ENCODE measurements around the gene C11orf87.

C11orf87 gene

DNA sequence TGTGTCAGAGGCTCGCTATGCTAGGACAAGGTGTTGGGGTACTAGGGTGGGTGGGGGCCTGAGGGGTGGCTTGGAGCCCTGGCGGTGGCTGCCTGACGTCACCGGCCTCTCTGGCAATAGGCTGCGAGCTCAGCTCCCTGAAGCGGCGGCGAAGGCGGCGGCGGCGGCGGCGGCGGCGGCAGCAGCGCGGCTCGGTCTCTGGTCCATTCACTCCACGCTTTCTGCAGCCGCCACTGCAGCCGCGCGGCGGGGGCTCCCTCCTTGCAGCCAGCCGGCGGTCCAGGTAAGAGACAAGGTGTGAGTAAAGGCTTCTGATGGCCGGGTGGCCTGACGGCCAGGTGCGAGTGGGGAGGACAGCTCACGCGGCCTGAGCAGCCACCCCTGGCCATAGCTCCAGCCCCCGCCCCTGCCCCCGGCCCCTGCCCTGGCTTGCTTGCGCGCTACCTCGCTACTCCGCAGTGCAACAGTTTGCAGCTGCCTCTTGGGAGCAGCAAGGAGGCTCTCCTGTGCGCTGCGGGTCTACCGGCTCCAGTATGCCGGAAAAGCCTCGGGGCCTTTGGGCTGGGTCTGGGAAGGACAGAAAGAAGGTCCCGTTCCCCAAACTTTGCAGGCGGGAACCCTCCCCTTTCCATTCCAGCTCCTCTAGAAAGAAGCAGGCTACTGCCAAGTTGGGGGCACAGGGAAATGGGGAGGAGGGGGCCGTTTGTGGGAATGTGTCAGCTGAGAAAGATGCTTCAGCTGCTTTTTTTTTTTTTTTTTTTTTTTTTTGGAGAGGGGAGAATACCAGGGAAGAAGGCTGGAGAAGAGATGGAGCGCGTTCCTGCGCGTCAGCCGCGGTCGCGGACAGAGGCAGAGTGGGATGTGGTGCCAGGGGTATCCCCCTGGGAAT, at the start of gene C11orf87:
C11orf87 (plus strand) TSS at position 210 of the 889 bp plus-strand sequence. CDS start 1,444 bp downstream, outside the sequence.
- no peak within 1 kb of the TSS for H3K27ac ChIP-seq
- TF ChIP-seq, protein P1, sequence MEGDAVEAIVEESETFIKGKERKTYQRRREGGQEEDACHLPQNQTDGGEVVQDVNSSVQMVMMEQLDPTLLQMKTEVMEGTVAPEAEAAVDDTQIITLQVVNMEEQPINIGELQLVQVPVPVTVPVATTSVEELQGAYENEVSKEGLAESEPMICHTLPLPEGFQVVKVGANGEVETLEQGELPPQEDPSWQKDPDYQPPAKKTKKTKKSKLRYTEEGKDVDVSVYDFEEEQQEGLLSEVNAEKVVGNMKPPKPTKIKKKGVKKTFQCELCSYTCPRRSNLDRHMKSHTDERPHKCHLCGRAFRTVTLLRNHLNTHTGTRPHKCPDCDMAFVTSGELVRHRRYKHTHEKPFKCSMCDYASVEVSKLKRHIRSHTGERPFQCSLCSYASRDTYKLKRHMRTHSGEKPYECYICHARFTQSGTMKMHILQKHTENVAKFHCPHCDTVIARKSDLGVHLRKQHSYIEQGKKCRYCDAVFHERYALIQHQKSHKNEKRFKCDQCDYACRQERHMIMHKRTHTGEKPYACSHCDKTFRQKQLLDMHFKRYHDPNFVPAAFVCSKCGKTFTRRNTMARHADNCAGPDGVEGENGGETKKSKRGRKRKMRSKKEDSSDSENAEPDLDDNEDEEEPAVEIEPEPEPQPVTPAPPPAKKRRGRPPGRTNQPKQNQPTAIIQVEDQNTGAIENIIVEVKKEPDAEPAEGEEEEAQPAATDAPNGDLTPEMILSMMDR (conservative IDR thresholded peaks at IDR 0.05): no peak

DNA sequence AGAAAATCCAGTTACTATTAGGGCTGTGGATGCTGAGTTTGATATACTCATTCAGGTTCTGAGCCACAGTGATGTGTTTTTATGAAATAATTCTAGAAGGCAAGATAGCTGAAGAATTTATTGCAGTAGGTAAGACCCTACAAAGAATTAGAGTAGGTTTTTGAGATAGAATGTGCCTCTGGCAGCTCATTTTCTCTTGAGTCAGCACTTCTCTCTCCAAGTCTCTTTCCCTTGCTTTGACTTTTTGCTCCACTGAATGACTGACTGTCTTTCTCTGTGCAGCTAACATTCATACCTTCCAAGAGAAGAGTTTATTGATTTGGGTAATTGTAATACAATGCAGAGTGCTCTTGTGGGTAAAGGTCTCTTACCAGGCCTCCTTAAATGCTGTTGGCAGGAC, 48.0 kb upstream of the C11orf87 start:
- TF ChIP-seq, protein P1 (conservative IDR thresholded peaks at IDR 0.05): no peak
- no peak overlapping the region for H3K27ac ChIP-seq

DNA sequence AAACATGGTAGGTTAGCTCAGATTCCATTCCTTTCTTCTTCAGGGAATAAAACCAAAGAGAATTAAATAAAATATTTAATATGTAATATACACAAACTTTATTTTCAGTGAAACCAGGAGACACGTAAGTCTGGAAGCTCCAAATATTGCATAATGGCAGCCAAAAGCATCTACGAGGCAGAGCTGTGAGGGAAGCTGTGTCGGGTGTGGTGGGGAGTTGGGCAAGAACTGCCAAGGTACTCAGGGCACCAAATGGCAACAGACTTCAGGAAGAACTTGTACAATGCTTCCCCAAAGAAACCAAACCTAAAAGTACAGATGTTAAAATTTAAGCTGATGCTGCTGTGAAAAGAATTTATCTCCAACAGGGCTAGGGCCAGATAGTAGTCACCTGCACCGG, 47.5 kb upstream of the C11orf87 start:
- TF ChIP-seq, protein P1 (conservative IDR thresholded peaks at IDR 0.05): no peak
- no peak overlapping the region for H3K27ac ChIP-seq

DNA sequence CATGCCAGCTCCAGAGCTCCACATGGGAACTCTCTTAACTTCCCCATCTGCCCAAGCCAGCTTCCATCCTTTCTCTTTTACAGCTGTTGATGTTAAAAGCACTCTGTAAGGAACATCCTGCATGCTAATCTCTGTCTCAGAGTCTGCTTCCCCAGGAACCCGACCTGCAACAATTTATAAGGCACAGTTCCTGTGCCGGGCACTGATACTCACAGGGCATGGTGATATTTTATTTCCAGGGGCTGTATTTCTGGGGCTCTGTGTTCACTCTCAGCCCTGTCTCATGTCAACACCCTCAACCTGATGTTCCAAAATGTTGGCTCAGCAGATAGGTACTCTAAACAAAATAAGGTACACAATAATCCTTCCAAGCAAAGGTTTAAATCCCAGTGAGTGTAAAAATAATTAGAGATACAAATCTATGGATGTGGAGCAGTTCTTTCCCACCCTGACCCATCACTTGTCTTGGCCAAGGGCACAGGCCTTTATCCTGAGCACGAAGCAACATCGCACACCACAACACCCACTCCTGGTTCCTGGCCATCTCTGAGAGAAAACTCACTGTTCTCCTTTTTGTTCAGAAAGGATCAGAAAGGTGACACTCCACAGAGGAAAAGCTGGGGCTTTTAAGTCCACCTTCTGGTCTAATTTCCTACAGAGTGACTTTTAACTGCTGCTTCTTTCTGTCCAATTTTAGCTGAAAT, 44.8 kb upstream of the C11orf87 start:
- TF ChIP-seq, protein P1 (conservative IDR thresholded peaks at IDR 0.05): no peak
- H3K27ac ChIP-seq: no peak overlapping the region

DNA sequence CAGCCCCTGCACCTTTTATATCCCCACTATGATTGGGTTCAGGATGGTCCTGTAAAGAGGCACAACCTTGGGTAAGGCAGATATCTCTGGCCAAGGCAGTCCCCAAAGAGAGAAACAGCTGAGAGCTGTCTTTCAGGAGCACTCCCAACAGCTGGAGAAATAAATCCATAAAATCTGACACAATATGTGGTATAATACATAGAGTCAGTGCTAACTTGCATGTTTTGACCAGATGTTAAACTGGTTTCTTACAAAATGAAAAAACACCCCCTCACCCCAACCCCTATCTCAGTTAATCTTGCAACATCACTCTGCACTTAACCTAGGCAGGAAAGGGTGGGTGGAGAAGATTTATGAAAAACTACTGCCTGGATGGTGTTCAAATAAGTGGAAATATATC, 44.0 kb upstream of the C11orf87 start:
- H3K27ac ChIP-seq: no peak overlapping the region
- TF ChIP-seq, protein P1 (conservative IDR thresholded peaks at IDR 0.05): no peak

DNA sequence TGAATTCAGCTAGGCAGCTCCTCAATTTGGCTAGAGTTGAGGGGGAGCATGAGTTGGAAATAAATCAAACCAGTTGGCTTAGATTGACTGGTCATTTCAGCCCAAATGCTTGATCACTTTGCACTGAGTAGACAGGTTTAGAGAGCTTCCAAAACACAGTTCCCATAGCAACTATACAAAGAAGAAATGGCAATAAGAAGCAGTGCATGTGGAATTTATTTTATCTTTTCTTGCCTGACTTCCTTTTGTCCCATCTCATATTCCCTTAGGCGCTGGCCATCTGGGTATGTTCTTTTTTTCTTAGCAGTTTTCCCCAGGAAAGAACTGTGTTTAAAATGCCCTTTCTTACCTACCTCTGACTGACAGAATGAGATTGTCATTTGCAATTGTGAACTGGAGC, 38.7 kb upstream of the C11orf87 start:
- TF ChIP-seq, protein P1 (conservative IDR thresholded peaks at IDR 0.05): no peak

DNA sequence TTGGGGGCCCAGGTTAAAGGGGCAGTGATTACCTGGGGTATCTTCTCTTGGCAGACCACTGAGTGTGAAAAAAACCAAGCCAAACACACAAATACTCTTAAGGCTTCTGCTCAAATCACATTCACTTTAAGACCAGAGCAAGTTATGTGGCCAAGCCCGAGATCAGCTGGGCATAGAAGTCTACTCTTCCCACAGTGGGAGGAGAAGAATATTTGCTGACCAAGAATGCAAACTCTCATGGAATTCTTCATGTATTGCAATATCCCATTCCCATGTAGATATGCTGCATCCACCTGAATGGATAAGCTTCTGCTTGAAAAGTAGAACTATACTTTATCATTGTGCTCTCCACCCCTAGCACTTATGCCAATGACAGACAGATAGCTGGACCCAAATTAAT, 37.1 kb upstream of the C11orf87 start:
- TF ChIP-seq, protein P1 (conservative IDR thresholded peaks at IDR 0.05): no peak
- no peak overlapping the region for H3K27ac ChIP-seq

More for the DNA sequence above, 38.7 kb upstream of the C11orf87 start:
- no peak overlapping the region for H3K27ac ChIP-seq

Data from VCaP (cell line).